Left lobe of liver (tissue), 1 donor: ENCODE data around the gene RSBN1L. TPM values are rescaled to one million over a fixed set of nuclear protein-coding genes. Genes with fewer than 3 reads are reported as not detected.

Experiments
- total RNA-seq: library from RNA; stranded (reverse); gene quantifications from one replicate; pipeline ENCODE4 v1.2.1, GENCODE V29; 2021
- donor health status: DM: no; HTN: yes; CAD: no.

The RSBN1L gene
- total RNA-seq, 1 donor from 2014 or later, result 7.4 TPM

Other genes with a start within 250 kb of the RSBN1L start
- gene PTPN12, start 159.2 kb upstream of the RSBN1L start, total RNA-seq, result 12.4 TPM
- 5.3 TPM for gene TMEM60, start 102.0 kb downstream of the RSBN1L start, total RNA-seq
- gene PHTF2, start 102.3 kb downstream of the RSBN1L start, total RNA-seq, result 3.3 TPM